PC-3 (cell line): ENCODE measurements around the gene PMP22. TPM values are rescaled to one million over a fixed set of nuclear protein-coding genes. Genes with fewer than 3 reads are reported as not detected.

Experiments used
- ATAC-seq: fragments of 200-7000 bp; cut with Tn5 transposase; 2 replicates; pipeline ENCODE4 v1.9.1; 2020; ENCODE audit warnings: mild to moderate bottlenecking, moderate library complexity
- BruUV-seq: library from RNA; stranded (reverse); fragments of 400-500 nt; replicated peaks from 2 replicates; lab custom pipeline; 2021; lab: Mats Ljungman, UMichigan
- CTCF ChIA-PET: fragments of 300-600 bp; sonication (Branson Sonifier 250); formaldehyde crosslinking; loops from one replicate; lab custom pipeline; 2022; ENCODE audit warnings: antibody characterized with exemption; lab: Charles Lee
- POLR2A ChIA-PET: fragments of 300-600 bp; sonication (Branson Sonifier 250); formaldehyde crosslinking; loops from one replicate; lab custom pipeline; 2022; ENCODE audit warnings: antibody characterized with exemption; ENCODE audit not compliant: unreplicated experiment; lab: Charles Lee
- DNase-seq: peaks from one replicate; pipeline ENCODE4 v3.0.0-alpha.2; 2015
- H2AFZ ChIP-seq: fragments of 300-600 bp; sonication (generic); 2 replicates; pipeline ENCODE4 v1.6.0; 2016; ENCODE audit warnings: antibody characterized with exemption, low read length
- H3F3A ChIP-seq: fragments of 300-600 bp; sonication (generic); one replicate; pipeline ENCODE4 v1.6.0; 2017; ENCODE audit warnings: antibody characterized with exemption, low read length, control low read depth, mild to moderate bottlenecking; ENCODE audit not compliant: unreplicated experiment
- H3K27ac ChIP-seq: fragments of 300-600 bp; sonication (generic); 2 replicates; pipeline ENCODE4 v1.5.1; 2016; ENCODE audit warnings: mild to moderate bottlenecking, low read length
- H3K27me3 ChIP-seq: fragments of 300-600 bp; sonication (generic); 2 replicates; pipeline ENCODE4 v1.6.1; 2016; ENCODE audit warnings: low read length, mixed read lengths
- H3K36me3 ChIP-seq: fragments of 300-600 bp; sonication (generic); 2 replicates; pipeline ENCODE4 v1.6.1; 2016; ENCODE audit warnings: low read depth, mixed run types, low read length, mixed read lengths
- H3K4me1 ChIP-seq: fragments of 300-600 bp; sonication (generic); 2 replicates; pipeline ENCODE4 v1.5.1; 2016; ENCODE audit warnings: low read length; ENCODE audit not compliant: insufficient read depth
- H3K4me2 ChIP-seq: fragments of 300-600 bp; sonication (generic); 2 replicates; pipeline ENCODE4 v1.6.0; 2016; ENCODE audit warnings: low read length
- H3K4me3 ChIP-seq: fragments of 300-600 bp; sonication (generic); 2 replicates; pipeline ENCODE4 v1.5.1; 2016; ENCODE audit warnings: mild to moderate bottlenecking, low read length, mixed read lengths
- H3K79me2 ChIP-seq: fragments of 300-600 bp; sonication (generic); 2 replicates; pipeline ENCODE4 v1.6.1; 2017; ENCODE audit warnings: low read length, mixed read lengths
- H3K9ac ChIP-seq: fragments of 300-600 bp; sonication (generic); 2 replicates; pipeline ENCODE4 v1.6.0; 2016; ENCODE audit warnings: mild to moderate bottlenecking, low read length
- H3K9me2 ChIP-seq: fragments of 300-600 bp; sonication (generic); replicated peaks from 2 replicates; pipeline ENCODE4 v1.6.1; 2016; ENCODE audit warnings: mixed run types, low read length, mixed read lengths
- H3K9me3 ChIP-seq: fragments of 300-600 bp; sonication (generic); 2 replicates; pipeline ENCODE4 v1.6.1; 2016; ENCODE audit warnings: low read length, mixed read lengths
- H4K20me1 ChIP-seq: fragments of 300-600 bp; sonication (generic); 2 replicates; pipeline ENCODE4 v1.6.1; 2016; ENCODE audit warnings: low read length, mixed read lengths
- EZH2 ChIP-seq: fragments of 300-600 bp; sonication (generic); IDR thresholded peaks from one replicate; pipeline ENCODE4 v1.6.1; 2017; ENCODE audit warnings: antibody characterized with exemption, mild to moderate bottlenecking, low read length; ENCODE audit not compliant: unreplicated experiment
- EZH2phosphoT487 ChIP-seq: fragments of 300-600 bp; sonication (generic); IDR thresholded peaks from 2 replicates; pipeline ENCODE4 v1.6.1; 2018; ENCODE audit warnings: mild to moderate bottlenecking, antibody characterized with exemption, low read length, borderline replicate concordance
- intact Hi-C: fragments of 100-400 bp; cut with micrococcal nuclease; formaldehyde crosslinking; loops from 2 replicates; pipeline ENCODE4 v1.9.0; 2023
- total RNA-seq: library from RNA; depleted of rRNA; stranded (reverse); fragments of >200 nt; gene quantifications from 2 replicates; pipeline ENCODE4 v1.2.3, GENCODE V29; 2014
- TF ChIP-seq, protein P1 (sequence below): fragments of 300-600 bp; sonication (generic); conservative IDR thresholded peaks from 2 replicates; pipeline ENCODE4 v1.5.1; 2017; ENCODE audit warnings: antibody characterized with exemption, low read depth, mild to moderate bottlenecking, low read length

Gene PMP22
- total RNA-seq, 1 experiment from 2014 or later, result 51.0 TPM

DNA sequence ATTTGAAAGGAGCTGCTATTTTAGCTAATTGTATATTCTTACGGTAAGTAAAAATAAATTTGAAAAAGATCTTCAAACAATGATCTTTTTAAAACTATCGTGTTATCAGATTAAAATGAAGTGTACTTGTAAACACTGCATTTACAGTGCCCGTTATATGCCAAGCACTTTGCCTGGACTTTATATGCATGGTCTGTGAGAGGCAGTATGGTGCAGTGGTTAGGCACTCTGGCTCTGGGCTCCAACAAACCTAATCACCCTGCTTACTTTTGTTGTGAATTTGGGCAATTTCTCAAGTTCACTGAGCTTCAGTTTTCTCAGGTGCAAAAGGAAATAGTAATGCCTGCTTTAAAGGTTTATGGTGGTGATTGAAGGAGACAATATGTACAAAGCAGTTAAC, 1.4 kb downstream of the PMP22 start:
- BruUV-seq, result no TSS peak
- Histone ChIP-seq H3K9ac (peak overlapping the region; percentile 98), H3K9me2 (no peaks in the 10 kb centered on the region), H3K27me3 (no peaks in the 10 kb centered on the region), H4K20me1 (peaks cover 8% of the 10 kb centered on the region; the same call in 1 of the 2 replicates), H3K9me3 (no peaks in the 10 kb centered on the region), H3K4me3 (peak overlapping the region; percentile 90), H3F3A (no peaks in the 10 kb centered on the region), H2AFZ (peak overlapping the region; percentile 54), H3K36me3 (peaks cover 5% of the 10 kb centered on the region), H3K79me2 (peaks cover 33% of the 10 kb centered on the region), H3K4me1 (peaks cover 52% of the 10 kb centered on the region), H3K27ac (peak overlapping the region; percentile 95), H3K4me2 (peak overlapping the region; percentile 97)
- ATAC-seq (no peak), DNase-seq (peak; percentile 50)
- ChIA-PET CTCF (interaction anchor here (0.9 to 1.1 kb wide), 3 partner anchors 114 to 239 kb away, joined by 3 to 4 read pairs (median 4); no protein-coding TSS in a partner anchor), POLR2A (interaction anchor here (0.6 to 1.0 kb wide), 3 partner anchors 70 to 239 kb away, joined by 3 to 4 read pairs (median 3); no protein-coding TSS in a partner anchor)
- TF ChIP-seq, protein P1, sequence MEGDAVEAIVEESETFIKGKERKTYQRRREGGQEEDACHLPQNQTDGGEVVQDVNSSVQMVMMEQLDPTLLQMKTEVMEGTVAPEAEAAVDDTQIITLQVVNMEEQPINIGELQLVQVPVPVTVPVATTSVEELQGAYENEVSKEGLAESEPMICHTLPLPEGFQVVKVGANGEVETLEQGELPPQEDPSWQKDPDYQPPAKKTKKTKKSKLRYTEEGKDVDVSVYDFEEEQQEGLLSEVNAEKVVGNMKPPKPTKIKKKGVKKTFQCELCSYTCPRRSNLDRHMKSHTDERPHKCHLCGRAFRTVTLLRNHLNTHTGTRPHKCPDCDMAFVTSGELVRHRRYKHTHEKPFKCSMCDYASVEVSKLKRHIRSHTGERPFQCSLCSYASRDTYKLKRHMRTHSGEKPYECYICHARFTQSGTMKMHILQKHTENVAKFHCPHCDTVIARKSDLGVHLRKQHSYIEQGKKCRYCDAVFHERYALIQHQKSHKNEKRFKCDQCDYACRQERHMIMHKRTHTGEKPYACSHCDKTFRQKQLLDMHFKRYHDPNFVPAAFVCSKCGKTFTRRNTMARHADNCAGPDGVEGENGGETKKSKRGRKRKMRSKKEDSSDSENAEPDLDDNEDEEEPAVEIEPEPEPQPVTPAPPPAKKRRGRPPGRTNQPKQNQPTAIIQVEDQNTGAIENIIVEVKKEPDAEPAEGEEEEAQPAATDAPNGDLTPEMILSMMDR, result peak; percentile 46; the same call in 1 of the 2 replicates
- TF ChIP-seq EZH2 (no peak), EZH2phosphoT487 (no peak)
- intact Hi-C loops, result no loop called here

DNA sequence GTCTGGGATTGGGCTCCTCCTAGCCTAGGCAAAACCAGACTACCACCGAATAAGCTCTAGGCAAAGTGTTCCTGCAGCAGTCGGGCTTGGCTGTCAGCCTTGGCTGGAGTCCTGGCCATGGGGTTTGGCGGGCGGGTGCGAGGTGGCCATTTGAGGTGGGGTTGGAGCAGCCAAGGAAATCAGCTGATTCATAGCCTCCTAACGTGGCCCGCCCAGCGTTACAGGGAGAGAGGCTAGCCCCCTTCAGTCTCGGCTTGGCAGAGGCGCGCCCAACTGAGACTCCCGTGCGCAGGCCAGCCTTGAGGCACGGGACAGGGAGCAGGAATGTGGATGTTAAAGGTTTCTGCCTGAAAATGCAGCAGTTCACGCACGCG, 1.9 kb downstream of the PMP22 start:
- intact Hi-C loops, result no loop called here
- no peak for TF ChIP-seq EZH2phosphoT487
- H3K27me3 ChIP-seq, result no peaks in the 10 kb centered on the region
- H3F3A ChIP-seq, result peaks cover 3% of the 10 kb centered on the region
- no TSS peak for BruUV-seq
- H3K4me2 ChIP-seq, result peak overlapping the region; percentile 97
- ATAC-seq (peak; percentile 11), DNase-seq (peak; percentile 64)
- H3K9ac ChIP-seq, result peak overlapping the region; percentile 98
- peak overlapping the region; percentile 95 for H3K27ac ChIP-seq
- peaks cover 57% of the 10 kb centered on the region for H3K4me1 ChIP-seq
- H3K36me3 ChIP-seq, result peaks cover 8% of the 10 kb centered on the region
- H3K9me2 ChIP-seq, result no peaks in the 10 kb centered on the region
- no peaks in the 10 kb centered on the region for H3K9me3 ChIP-seq
- peak overlapping the region; percentile 54 for H2AFZ ChIP-seq
- POLR2A ChIA-PET, result interaction anchor here (0.6 to 1.0 kb wide), 5 partner anchors 71 to 240 kb away, joined by 3 to 5 read pairs (median 3); no protein-coding TSS in a partner anchor
- H3K4me3 ChIP-seq, result peak overlapping the region; percentile 90
- H3K79me2 ChIP-seq, result peaks cover 37% of the 10 kb centered on the region
- CTCF ChIA-PET, result interaction anchor here (0.6 to 1.0 kb wide), 3 partner anchors 16 to 240 kb away, joined by 3 to 5 read pairs (median 3); no protein-coding TSS in a partner anchor
- peaks cover 8% of the 10 kb centered on the region; the same call in 1 of the 2 replicates for H4K20me1 ChIP-seq

DNA sequence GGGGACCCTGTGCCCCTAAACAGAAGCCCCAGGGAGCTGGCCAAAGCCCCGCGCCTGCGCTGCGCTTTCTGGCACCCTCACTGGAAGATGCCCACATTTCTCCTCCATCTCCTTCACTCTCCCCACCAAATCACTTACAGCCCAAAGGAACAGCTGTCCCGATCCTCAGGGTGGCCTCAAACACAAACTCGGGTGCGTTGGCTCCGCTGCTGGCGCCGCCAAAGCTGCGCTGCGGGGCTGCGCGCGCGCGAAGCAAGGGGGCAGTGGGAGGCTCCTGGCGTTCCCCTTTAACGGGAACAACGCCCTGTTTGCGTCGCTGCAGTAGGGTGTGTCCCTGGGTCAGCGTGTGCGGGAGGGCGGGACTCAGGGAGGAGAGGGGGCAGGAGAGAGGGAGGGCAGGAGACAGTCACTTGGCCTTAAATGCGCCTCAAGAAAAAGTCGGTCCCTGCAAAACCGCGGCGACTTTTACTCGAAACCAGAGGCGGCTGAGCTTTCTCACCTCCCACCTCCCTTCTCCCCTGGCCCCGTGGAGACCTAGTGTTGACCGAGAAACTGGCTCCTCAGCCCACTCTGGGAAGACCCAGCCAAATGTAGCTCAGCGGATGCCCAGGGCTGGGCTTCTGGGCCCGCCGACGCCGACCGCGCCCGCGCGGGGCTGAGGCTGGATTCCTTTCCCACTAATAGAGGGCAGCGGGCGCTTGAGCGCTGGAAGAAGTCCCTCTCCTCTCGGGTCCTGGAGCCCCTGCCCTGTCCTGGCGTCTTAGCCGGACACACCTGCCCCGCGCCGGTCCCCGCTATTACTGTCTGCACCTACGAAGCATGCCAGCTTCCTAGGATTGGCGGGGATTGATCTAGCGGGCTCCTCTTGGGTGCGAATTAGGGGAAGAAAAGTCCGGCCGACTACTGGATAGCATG, 2.6 kb downstream of the PMP22 start:
- ChIA-PET CTCF (interaction anchor here (0.6 to 1.0 kb wide), 5 partner anchors 11 to 240 kb away, joined by 3 to 5 read pairs (median 3); no protein-coding TSS in a partner anchor), POLR2A (interaction anchor here (0.6 to 1.0 kb wide), 4 partner anchors 71 to 241 kb away, joined by 3 to 5 read pairs (median 4); no protein-coding TSS in a partner anchor)
- H3K4me3 ChIP-seq, result peak overlapping the region; percentile 90
- no peaks in the 10 kb centered on the region for H3K9me3 ChIP-seq
- peak overlapping the region; percentile 95 for H3K27ac ChIP-seq
- peaks cover 9% of the 10 kb centered on the region for H3F3A ChIP-seq
- H3K4me2 ChIP-seq, result peak overlapping the region; percentile 97
- H3K9ac ChIP-seq, result peak overlapping the region; percentile 98
- H3K79me2 ChIP-seq, result peaks cover 37% of the 10 kb centered on the region
- ATAC-seq, result peak; percentile 56
- peak overlapping the region; percentile 54 for H2AFZ ChIP-seq
- H4K20me1 ChIP-seq, result peaks cover 8% of the 10 kb centered on the region; the same call in 1 of the 2 replicates
- DNase-seq, result peak; percentile 95
- TF ChIP-seq EZH2, result no peak
- TF ChIP-seq, protein P1, result peak; percentile 38
- BruUV-seq, result TSS peak; percentile 76
- intact Hi-C loops, result no loop called here
- H3K36me3 ChIP-seq, result peaks cover 8% of the 10 kb centered on the region
- H3K4me1 ChIP-seq, result peaks cover 64% of the 10 kb centered on the region
- H3K9me2 ChIP-seq, result no peaks in the 10 kb centered on the region
- H3K27me3 ChIP-seq, result no peaks in the 10 kb centered on the region
